ENCODE results near the gene DIABLO.

GRCh38 chr12:122250536-122250935, 24.7 kb upstream of the DIABLO start:
- TF ChIP-seq, protein P1, sequence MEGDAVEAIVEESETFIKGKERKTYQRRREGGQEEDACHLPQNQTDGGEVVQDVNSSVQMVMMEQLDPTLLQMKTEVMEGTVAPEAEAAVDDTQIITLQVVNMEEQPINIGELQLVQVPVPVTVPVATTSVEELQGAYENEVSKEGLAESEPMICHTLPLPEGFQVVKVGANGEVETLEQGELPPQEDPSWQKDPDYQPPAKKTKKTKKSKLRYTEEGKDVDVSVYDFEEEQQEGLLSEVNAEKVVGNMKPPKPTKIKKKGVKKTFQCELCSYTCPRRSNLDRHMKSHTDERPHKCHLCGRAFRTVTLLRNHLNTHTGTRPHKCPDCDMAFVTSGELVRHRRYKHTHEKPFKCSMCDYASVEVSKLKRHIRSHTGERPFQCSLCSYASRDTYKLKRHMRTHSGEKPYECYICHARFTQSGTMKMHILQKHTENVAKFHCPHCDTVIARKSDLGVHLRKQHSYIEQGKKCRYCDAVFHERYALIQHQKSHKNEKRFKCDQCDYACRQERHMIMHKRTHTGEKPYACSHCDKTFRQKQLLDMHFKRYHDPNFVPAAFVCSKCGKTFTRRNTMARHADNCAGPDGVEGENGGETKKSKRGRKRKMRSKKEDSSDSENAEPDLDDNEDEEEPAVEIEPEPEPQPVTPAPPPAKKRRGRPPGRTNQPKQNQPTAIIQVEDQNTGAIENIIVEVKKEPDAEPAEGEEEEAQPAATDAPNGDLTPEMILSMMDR (conservative IDR thresholded peaks at IDR 0.05; ENCODE audit: low read depth, low read length), result no peak
- no peak for TF ChIP-seq EZH2 (IDR thresholded peaks at IDR 0.05; ENCODE audit: low read length, unreplicated experiment)

Measured in PC-3 (cell line).